ENCODE data around the gene S100A2. TPM values are rescaled to one million over a fixed set of nuclear protein-coding genes. Genes with fewer than 3 reads are reported as not detected.

S100A2 gene
- total RNA-seq, 6 experiments from 2014 or later: not detected

GRCh38 chr1:153531638-153532037, 34.0 kb downstream of the S100A2 start:
- DNase-seq: no peak
- Histone ChIP-seq H3K27me3 (peaks cover 0 to 7% of the 10 kb centered on the region in 2 donors), H3K4me3 (no peak overlapping the region), H3K9me3 (no peaks in the 10 kb centered on the region), H3K4me1 (no peaks in the 10 kb centered on the region), H3K36me3 (no peaks in the 10 kb centered on the region), H3K27ac (no peak overlapping the region)
- WGBS (ENCODE audit: insufficient coverage, low coverage, low lambda C conversion rate, missing lambda C conversion rate): 67% methylated on average over 2 of the region's 3 CpGs
- TF ChIP-seq POLR2A (IDR thresholded peaks at IDR 0.05) (no peak), CTCF (IDR thresholded peaks at IDR 0.05) (no peak)
- ATAC-seq: no peak
- intact Hi-C loops (cut with DNase I): no loop called here

- H3K36me3 ChIP-seq: no peaks in the 10 kb centered on the region
- peaks cover 0 to 7% of the 10 kb centered on the region in 2 donors for H3K27me3 ChIP-seq
- 77% methylated on average over 5 of the region's 5 CpGs for WGBS (ENCODE audit: insufficient coverage, low coverage, low lambda C conversion rate, missing lambda C conversion rate)
- H3K4me1 ChIP-seq: no peaks in the 10 kb centered on the region
- no peak for ATAC-seq
- intact Hi-C loops (cut with DNase I): no loop called here
- TF ChIP-seq CTCF (IDR thresholded peaks at IDR 0.05): no peak
- TF ChIP-seq POLR2A (IDR thresholded peaks at IDR 0.05): no peak
- no peaks in the 10 kb centered on the region for H3K9me3 ChIP-seq
- no peak overlapping the region for H3K27ac ChIP-seq
- no peak overlapping the region for H3K4me3 ChIP-seq
- no peak for DNase-seq
These were observed 38.0 kb downstream of the S100A2 start for GRCh38 chr1:153527683-153528040.

GRCh38 chr1:153527023-153527682, 38.5 kb downstream of the S100A2 start:
- no peak for DNase-seq
- Histone ChIP-seq H3K36me3 (no peaks in the 10 kb centered on the region), H3K9me3 (no peaks in the 10 kb centered on the region), H3K4me1 (no peaks in the 10 kb centered on the region), H3K4me3 (no peak overlapping the region), H3K27ac (no peak overlapping the region), H3K27me3 (peaks cover 0 to 7% of the 10 kb centered on the region in 2 donors)
- ATAC-seq: no peak
- 86% methylated on average over 5 of the region's 8 CpGs for WGBS (ENCODE audit: insufficient coverage, low coverage, low lambda C conversion rate, missing lambda C conversion rate)
- intact Hi-C loops (cut with DNase I): no loop called here
- TF ChIP-seq POLR2A (IDR thresholded peaks at IDR 0.05): no peak
- no peak for TF ChIP-seq CTCF (IDR thresholded peaks at IDR 0.05)

GRCh38 chr1:153526132-153526543, 39.5 kb downstream of the S100A2 start:
- Histone ChIP-seq H3K4me3 (no peak overlapping the region), H3K36me3 (no peaks in the 10 kb centered on the region), H3K27me3 (no peaks in the 10 kb centered on the region), H3K27ac (no peak overlapping the region), H3K4me1 (no peaks in the 10 kb centered on the region), H3K9me3 (no peaks in the 10 kb centered on the region)
- WGBS (ENCODE audit: insufficient coverage, low coverage, low lambda C conversion rate, missing lambda C conversion rate): 54% methylated on average over 5 of the region's 8 CpGs
- DNase-seq (no peak), ATAC-seq (peak in 2 of 4 donors; percentile 26 to 44)
- intact Hi-C loops (cut with DNase I): no loop called here
- no peak for TF ChIP-seq POLR2A (IDR thresholded peaks at IDR 0.05)
- TF ChIP-seq CTCF (IDR thresholded peaks at IDR 0.05): no peak

Measured in right lobe of liver (tissue), 6 donors.